IMR-90 (cell line): ENCODE results near the gene RAP1GAP2. TPM values are rescaled to one million over a fixed set of nuclear protein-coding genes. Genes with fewer than 3 reads are reported as not detected.
A peak's percentile ranks its signal among the peaks of the same experiment; 100 is the strongest.

Experiments
- ATAC-seq: fragments of 200-7000 bp; cut with Tn5 transposase; 2 replicates; pipeline ENCODE4 v1.9.1; 2020; ENCODE audit warnings: low read depth, mild to moderate bottlenecking, moderate library complexity
- BruUV-seq: library from RNA; stranded (reverse); fragments of 400-500 nt; replicated peaks from 2 replicates; lab custom pipeline; 2021; lab: Mats Ljungman, UMichigan
- CTCF ChIA-PET: fragments of 300-600 bp; formaldehyde crosslinking; extraction: SDS; loops from one replicate; lab custom pipeline; 2021; ENCODE audit warnings: antibody characterized with exemption; lab: Yijun Ruan, JAX
- POLR2A ChIA-PET: fragments of 300-600 bp; sonication (Branson Sonifier 250); formaldehyde crosslinking; loops from one replicate; lab custom pipeline; 2022; ENCODE audit warnings: antibody characterized with exemption; ENCODE audit not compliant: unreplicated experiment; lab: Charles Lee
- DNase-seq: peaks from one replicate; pipeline ENCODE4 v3.0.0; 2013
- H2AFZ ChIP-seq: replicated peaks from 2 replicates; pipeline ENCODE3; 2013; ENCODE audit warnings: low read length, mild to moderate bottlenecking; ENCODE audit not compliant: poor library complexity
- H2AK5ac ChIP-seq: 2 replicates; pipeline ENCODE4 v1.6.1; 2013; ENCODE audit warnings: low read depth, low read length, inconsistent platforms
- H2AK9ac ChIP-seq: replicated peaks from 2 replicates; pipeline ENCODE3; 2013; ENCODE audit warnings: mild to moderate bottlenecking, low read depth, low read length, moderate library complexity; ENCODE audit not compliant: poor library complexity
- H2BK120ac ChIP-seq: 2 replicates; pipeline ENCODE4 v1.6.1; 2013; ENCODE audit warnings: low read depth, low read length, inconsistent platforms
- H2BK15ac ChIP-seq: 3 replicates; pipeline ENCODE4 v1.6.1; 2013; ENCODE audit warnings: low read depth, low read length, inconsistent platforms
- H2BK20ac ChIP-seq: 2 replicates; pipeline ENCODE4 v1.6.1; 2013; ENCODE audit warnings: low read depth, mild to moderate bottlenecking, inconsistent platforms, low read length, moderate library complexity
- H2BK5ac ChIP-seq: 2 replicates; pipeline ENCODE4 v1.6.1; 2013; ENCODE audit warnings: mild to moderate bottlenecking, low read depth, low read length, inconsistent platforms; ENCODE audit not compliant: poor library complexity, severe bottlenecking
- H3K14ac ChIP-seq: replicated peaks from 2 replicates; pipeline ENCODE4 v1.6.1; 2013; ENCODE audit warnings: low read depth, low read length, inconsistent platforms
- H3K18ac ChIP-seq: 2 replicates; pipeline ENCODE4 v1.6.1; 2013; ENCODE audit warnings: low read depth, low read length, control low read depth
- H3K23ac ChIP-seq: 2 replicates; pipeline ENCODE4 v1.6.1; 2013; ENCODE audit warnings: low read depth, low read length, inconsistent platforms
- H3K27ac ChIP-seq: 2 replicates; pipeline ENCODE4 v1.5.1; 2013; ENCODE audit warnings: mild to moderate bottlenecking, control low read depth, low read length; ENCODE audit not compliant: insufficient read depth
- H3K27me3 ChIP-seq: 2 replicates; pipeline ENCODE4 v1.6.1; 2013; ENCODE audit warnings: low read length; ENCODE audit not compliant: control insufficient read depth, insufficient read depth
- H3K36me3 ChIP-seq: 2 replicates; pipeline ENCODE4 v1.6.1; 2013; ENCODE audit warnings: low read length, mixed read lengths; ENCODE audit not compliant: control insufficient read depth, insufficient read depth
- H3K4ac ChIP-seq: 2 replicates; pipeline ENCODE4 v1.6.1; 2013; ENCODE audit warnings: low read depth, low read length, inconsistent platforms
- H3K4me1 ChIP-seq: 2 replicates; pipeline ENCODE4 v1.6.1; 2013; ENCODE audit warnings: low read length, mixed read lengths; ENCODE audit not compliant: control insufficient read depth, insufficient read depth
- H3K4me2 ChIP-seq: 2 replicates; pipeline ENCODE4 v1.6.1; 2013; ENCODE audit warnings: low read depth, mild to moderate bottlenecking, control low read depth, low read length, moderate library complexity
- H3K4me3 ChIP-seq: 2 replicates; pipeline ENCODE4 v1.5.1; 2013; ENCODE audit warnings: low read depth, mild to moderate bottlenecking, control low read depth, low read length, moderate library complexity; ENCODE audit not compliant: insufficient read depth
- H3K56ac ChIP-seq: 2 replicates; pipeline ENCODE4 v1.6.1; 2013; ENCODE audit warnings: low read length, inconsistent platforms; ENCODE audit not compliant: insufficient read depth; ENCODE audit errors: extremely low read depth
- H3K79me1 ChIP-seq, 2 experiments: 2 replicates each; pipeline ENCODE4 v1.6.1; 2013; ENCODE audit warnings: low read length in 2 of 2, inconsistent platforms in 1 of 2, low read depth in 1 of 2
- H3K9ac ChIP-seq: 2 replicates; pipeline ENCODE4 v1.6.1; 2013; ENCODE audit warnings: low read depth, low read length, control low read depth
- H3K9me1 ChIP-seq: 2 replicates; pipeline ENCODE4 v1.6.1; 2013; ENCODE audit warnings: low read length, inconsistent platforms; ENCODE audit not compliant: insufficient read depth
- H3K9me3 ChIP-seq: 2 replicates; pipeline ENCODE4 v1.6.1; 2013; ENCODE audit warnings: low read length; ENCODE audit not compliant: control insufficient read depth, insufficient read depth
- H4K20me1 ChIP-seq: 2 replicates; pipeline ENCODE4 v1.6.1; 2013; ENCODE audit warnings: low read length, inconsistent platforms; ENCODE audit not compliant: insufficient read depth
- H4K5ac ChIP-seq: 2 replicates; pipeline ENCODE4 v1.6.1; 2013; ENCODE audit warnings: mild to moderate bottlenecking, low read depth, low read length, control low read depth
- H4K8ac ChIP-seq, 2 experiments: 2 replicates each; pipeline ENCODE4 v1.6.1; 2013; ENCODE audit warnings: low read depth in 2 of 2, low read length in 2 of 2, control low read depth in 1 of 2, inconsistent platforms in 1 of 2
- H4K91ac ChIP-seq: 2 replicates; pipeline ENCODE4 v1.6.1; 2013; ENCODE audit warnings: low read depth, low read length, inconsistent platforms; ENCODE audit not compliant: insufficient read depth
- BHLHE40 ChIP-seq: fragments of 150-350 bp; IDR thresholded peaks from 2 replicates; pipeline ENCODE4 v1.6.1; 2016; ENCODE audit warnings: mild to moderate bottlenecking, low read depth, low read length
- CEBPB ChIP-seq: IDR thresholded peaks from 2 replicates; pipeline ENCODE4 v1.6.1; 2012; ENCODE audit warnings: low read depth, low read length, improper control_type of control experiment
- CHD1 ChIP-seq: IDR thresholded peaks from 2 replicates; pipeline ENCODE4 v1.6.1; 2012; ENCODE audit warnings: low read depth, low read length, improper control_type of control experiment
- ELK1 ChIP-seq: fragments of 150-350 bp; IDR thresholded peaks from 2 replicates; pipeline ENCODE4 v1.6.1; 2016; ENCODE audit warnings: low read depth, mild to moderate bottlenecking, low read length, moderate library complexity, borderline replicate concordance
- MAZ ChIP-seq: IDR thresholded peaks from 2 replicates; pipeline ENCODE4 v1.6.1; 2012; ENCODE audit warnings: low read depth, mild to moderate bottlenecking, low read length, improper control_type of control experiment, moderate library complexity, borderline replicate concordance
- MXI1 ChIP-seq: IDR thresholded peaks from 2 replicates; pipeline ENCODE4 v1.6.1; 2012; ENCODE audit warnings: low read depth, mild to moderate bottlenecking, low read length, moderate library complexity, borderline replicate concordance
- POLR2A ChIP-seq: IDR thresholded peaks from 2 replicates; pipeline ENCODE4 v1.6.1; 2012; ENCODE audit warnings: mild to moderate bottlenecking, low read depth, low read length
- RAD21 ChIP-seq: IDR thresholded peaks from 2 replicates; pipeline ENCODE4 v1.6.1; 2012; ENCODE audit warnings: low read length, improper control_type of control experiment
- RCOR1 ChIP-seq: IDR thresholded peaks from 2 replicates; pipeline ENCODE4 v1.6.1; 2012; ENCODE audit warnings: mild to moderate bottlenecking, low read length, improper control_type of control experiment; ENCODE audit not compliant: insufficient replicate concordance
- RFX5 ChIP-seq: IDR thresholded peaks from 2 replicates; pipeline ENCODE4 v1.8.0; 2012; ENCODE audit warnings: low read depth, mild to moderate bottlenecking, low read length, moderate library complexity
- SMC3 ChIP-seq: fragments of 150-350 bp; IDR thresholded peaks from 2 replicates; pipeline ENCODE4 v1.6.1; 2016; ENCODE audit warnings: low read depth, mild to moderate bottlenecking, antibody characterized with exemption, low read length, moderate library complexity
- WGBS, 2 experiments: methylation state at CpG; one replicate each; pipeline versions ENCODE4 v1.1.5 to v1.1.7; 2013; ENCODE audit warnings: missing lambda C conversion rate in 2 of 2; ENCODE audit not compliant: insufficient read length in 1 of 2; ENCODE audit errors: extremely low coverage in 2 of 2; 5-methylcytosine and 5-hydroxymethylcytosine counted together
- dilution Hi-C: fragments of 300-500 bp; cut with HindIII; formaldehyde crosslinking; loops from one replicate; pipeline ENCODE4 v1.14.3; 2018; ENCODE audit warnings: low sequenced_read_pairs; ENCODE audit not compliant: unreplicated experiment
- in situ Hi-C: fragments of 300-500 bp; cut with MboI; formaldehyde crosslinking; loops from 3 replicates; pipeline ENCODE4 v1.14.3; 2019; ENCODE audit warnings: low sequenced_read_pairs, inconsistent platforms, mixed read lengths
- intact Hi-C: fragments of 100-400 bp; cut with micrococcal nuclease; formaldehyde crosslinking; loops from 2 replicates; pipeline ENCODE4 v1.10.0; 2022
- polyA plus RNA-seq, 3 experiments: library from polyadenylated mRNA; depleted of rRNA; stranded (reverse); fragments of >200 nt; gene quantifications; 2 replicates each; pipeline ENCODE4 v1.2.3, GENCODE V29; 2012; ENCODE audit warnings: low replicate concordance in 1 of 3
- total RNA-seq: library from RNA; depleted of rRNA; stranded (reverse); fragments of >200 nt; gene quantifications from 2 replicates; pipeline ENCODE4 v1.2.3, GENCODE V29; 2012

RAP1GAP2 gene
- total and polyA plus RNA-seq, 2 of the 4 experiments (the other 2 are of a cell fraction), result 5.7 to 7.5 TPM

- ATAC-seq (no peak), DNase-seq (no peak)
- Histone ChIP-seq H2BK20ac (no peak overlapping the region), H3K79me1 (peaks cover 13 to 43% of the 10 kb centered on the region in 2 experiments), H3K56ac (no peak overlapping the region), H3K4ac (no peak overlapping the region), H2BK15ac (no peak overlapping the region), H2BK5ac (no peak overlapping the region), H3K4me2 (no peak overlapping the region), H3K9me3 (no peaks in the 10 kb centered on the region), H3K18ac (no peak overlapping the region), H4K91ac (no peak overlapping the region), H3K9ac (no peak overlapping the region), H4K8ac (no peak overlapping the region), H3K14ac (no peak overlapping the region), H3K23ac (no peak overlapping the region), H3K4me1 (peaks cover 2% of the 10 kb centered on the region; the same call in 1 of the 2 replicates), H2AK9ac (peak overlapping the region; percentile 35), H4K5ac (no peak overlapping the region), H4K20me1 (peaks cover 4% of the 10 kb centered on the region; the same call in 1 of the 2 replicates), H3K36me3 (no peaks in the 10 kb centered on the region), H2BK120ac (no peak overlapping the region), H3K27ac (no peak overlapping the region), H3K4me3 (no peak overlapping the region), H3K27me3 (no peaks in the 10 kb centered on the region; the same call in 1 of the 2 replicates), H2AK5ac (no peak overlapping the region), H3K9me1 (peaks cover 4% of the 10 kb centered on the region; the same call in 1 of the 2 replicates), H2AFZ (peak overlapping the region; percentile 23)
- dilution Hi-C loops (no loop called here), in situ Hi-C loops (loop anchor here (10.0 kb wide), 1 partner anchor 158 kb away; no protein-coding TSS in a partner anchor), intact Hi-C loops (no loop called here)
- CTCF ChIA-PET, result no interaction called here
- BruUV-seq, result no TSS peak
- POLR2A ChIA-PET, result no interaction called here
- no CpG with 5 or more reads among the region's 5 CpGs for WGBS, 2 experiments
- TF ChIP-seq RCOR1, result no peak
- no peak for TF ChIP-seq POLR2A
- no peak for TF ChIP-seq SMC3
- no peak for TF ChIP-seq RFX5
- no peak for TF ChIP-seq CHD1
- TF ChIP-seq ELK1, result no peak
- TF ChIP-seq RAD21, result no peak
- TF ChIP-seq BHLHE40, result no peak
- no peak for TF ChIP-seq MXI1
- TF ChIP-seq MAZ, result no peak
- no peak for TF ChIP-seq CEBPB
Observed at GRCh38 chr17:2856727-2857126, 60.5 kb downstream of the RAP1GAP2 start.
